Stimulated activated CD8-positive, alpha-beta memory T cell treated with anti-CD3 and anti-CD28 coated beads, Interleukin-12 subunit alpha, Interleukin-12 subunit beta, amount 100 ng/mL, for 1 hour (primary cell): Measurements from ENCODE around the gene CCNY.
"Not testable (repeated sequence)": the region's sequence is repeated elsewhere in the genome, so short reads cannot be mapped to it uniquely, and the experiment has no call there.

ENCODE experiments used
- DNase-seq: peaks from one replicate; pipeline ENCODE4 v3.0.0-alpha.2; 2020; ENCODE audit warnings: low read depth

The CCNY gene

GRCh38 chr10:35487336-35488034, 151.2 kb downstream of the CCNY start:
- DNase-seq = no peak

DNA sequence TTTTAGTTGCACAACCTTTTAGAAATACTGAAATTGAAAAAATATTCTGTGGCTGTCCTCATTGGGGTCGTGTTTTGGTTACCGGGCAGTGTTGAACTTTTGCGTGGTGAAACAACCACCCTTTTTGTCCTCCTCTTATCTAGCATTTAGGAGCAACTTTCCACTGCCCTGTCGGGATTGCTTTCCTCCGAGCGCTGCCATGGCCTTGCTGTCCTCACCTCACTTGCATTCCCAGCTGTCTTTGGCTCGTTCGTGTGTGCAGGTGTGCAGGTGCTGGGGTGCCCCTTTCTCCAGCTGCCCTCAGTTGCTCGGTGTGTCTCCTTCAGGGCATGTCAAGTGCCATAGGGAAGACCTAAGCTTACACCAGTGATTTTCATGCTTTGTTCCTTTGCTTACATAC, 151.9 kb downstream of the CCNY start:
- DNase-seq = no peak

DNA sequence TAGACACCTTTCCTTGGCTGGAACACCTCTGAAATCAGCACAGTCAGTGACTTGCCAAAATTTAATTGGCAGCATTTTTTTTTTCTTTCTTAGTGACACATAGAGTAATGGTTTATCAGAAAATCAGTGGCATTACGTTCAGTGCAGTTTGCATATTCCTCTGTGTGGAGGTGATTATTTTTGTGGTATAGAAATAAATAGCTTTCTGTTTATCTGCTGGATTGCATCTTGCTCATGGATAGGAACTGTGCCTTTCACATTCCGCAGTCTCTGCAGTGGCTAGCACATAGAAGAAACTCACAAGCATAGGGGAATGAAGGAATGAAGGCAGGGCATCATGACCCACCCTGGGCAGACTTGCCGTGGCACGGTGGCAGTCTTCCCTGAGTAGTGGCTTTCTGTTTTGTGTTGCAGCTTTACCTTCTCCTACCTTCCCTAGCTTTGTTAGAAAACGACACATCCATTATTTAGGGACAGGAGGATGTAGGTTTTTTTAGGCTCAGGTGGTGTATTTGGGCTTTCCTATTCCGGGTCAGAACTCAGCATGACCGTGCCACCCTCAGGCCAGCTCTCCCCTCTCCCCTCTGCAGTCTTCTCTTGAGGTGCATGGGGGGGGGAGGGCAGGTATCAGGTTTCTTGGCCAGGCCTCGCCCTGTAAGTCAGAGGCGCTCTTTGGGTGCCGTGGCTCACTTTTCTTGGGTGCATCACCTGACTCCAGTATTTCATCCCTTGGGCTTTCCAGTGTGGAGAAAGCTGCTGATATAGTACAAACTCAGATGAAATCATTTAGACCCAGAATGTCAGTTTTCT, 156.3 kb downstream of the CCNY start:
- no peak for DNase-seq

DNA sequence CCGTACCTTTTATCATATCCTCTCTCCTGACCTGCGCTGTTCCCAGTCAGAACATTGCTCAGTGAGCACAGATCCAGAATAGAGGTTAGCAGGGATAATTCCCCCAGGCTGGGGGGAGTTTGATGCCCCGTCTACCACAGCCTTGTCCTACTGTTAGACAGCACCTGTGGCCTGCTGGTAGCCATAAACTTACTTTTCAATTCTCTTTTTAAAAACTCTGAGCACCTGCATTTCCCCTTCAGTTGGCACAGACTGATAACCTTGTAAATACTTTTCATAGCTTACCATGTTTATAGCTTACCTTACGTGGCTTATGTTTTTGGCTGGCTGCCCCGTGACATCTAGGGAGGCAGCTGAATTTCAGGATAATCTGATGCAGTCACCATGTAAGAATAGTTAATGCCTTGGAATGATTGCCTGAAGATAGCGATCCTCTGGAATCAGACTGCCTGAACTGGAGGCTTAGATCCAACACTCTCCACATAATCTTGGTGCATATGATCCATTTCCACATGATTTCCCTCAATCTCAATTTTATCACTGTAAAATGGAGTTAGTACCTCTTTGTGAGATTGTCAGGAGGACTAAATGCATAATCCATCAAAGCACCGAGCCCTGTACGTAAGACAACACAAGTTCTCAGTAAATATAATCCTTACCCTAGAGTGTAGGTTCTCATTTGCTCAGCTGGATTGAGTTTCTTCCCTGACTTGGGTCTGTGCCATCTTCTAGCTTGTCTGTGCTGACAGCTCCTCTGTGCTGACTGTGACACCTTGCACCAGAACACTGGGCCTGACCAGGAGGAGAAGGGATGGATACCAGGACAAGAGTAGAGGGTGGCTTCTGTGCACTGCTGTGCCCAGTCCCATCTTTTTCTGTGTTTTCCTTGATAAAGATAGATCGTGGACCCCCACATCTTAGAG, 157.1 kb downstream of the CCNY start:
- DNase-seq = no peak

GRCh38 chr10:35495521-35496119, 159.3 kb downstream of the CCNY start:
- no peak for DNase-seq

DNA sequence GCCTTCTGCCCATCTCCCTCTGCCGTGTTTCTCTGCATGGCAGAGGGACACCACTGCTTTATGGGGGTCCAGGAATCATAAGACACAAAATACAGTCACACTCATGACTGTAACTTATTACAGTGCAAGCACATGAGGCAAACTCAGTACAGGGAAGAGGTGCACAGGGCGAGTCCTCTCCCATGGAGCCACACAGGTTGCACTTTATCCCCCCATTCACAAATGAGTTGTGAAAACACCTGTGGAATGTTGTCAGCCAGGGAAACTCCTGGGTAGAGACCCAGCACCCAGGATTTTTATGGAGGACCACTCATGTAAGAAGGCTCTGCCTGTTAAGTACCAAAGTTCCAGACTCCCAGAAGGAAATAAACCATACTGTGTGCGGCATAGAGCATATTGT, 161.6 kb downstream of the CCNY start:
- DNase-seq = no peak

- no peak for DNase-seq
Observed at GRCh38 chr10:35498693-35499092, 162.4 kb downstream of the CCNY start.

DNA sequence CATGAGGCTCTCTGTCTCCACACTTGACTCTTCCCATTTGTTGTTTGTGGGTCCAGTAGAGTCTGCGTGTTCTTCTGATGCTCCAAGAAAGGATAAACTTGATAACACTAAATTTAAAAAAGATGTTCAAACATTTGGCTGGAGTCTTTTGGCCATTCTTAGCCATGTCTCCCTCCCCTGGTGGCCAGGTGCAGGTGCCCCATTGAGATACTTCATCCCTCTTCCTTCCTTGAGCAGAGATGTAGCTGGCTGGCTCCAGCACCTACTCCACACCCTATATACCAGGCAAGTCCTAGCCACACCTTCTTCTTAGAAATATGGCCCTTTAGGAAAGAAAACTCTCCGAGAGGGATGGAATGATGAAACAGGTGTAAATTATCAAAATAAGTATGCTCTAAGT, 165.6 kb downstream of the CCNY start:
- DNase-seq = no peak

DNA sequence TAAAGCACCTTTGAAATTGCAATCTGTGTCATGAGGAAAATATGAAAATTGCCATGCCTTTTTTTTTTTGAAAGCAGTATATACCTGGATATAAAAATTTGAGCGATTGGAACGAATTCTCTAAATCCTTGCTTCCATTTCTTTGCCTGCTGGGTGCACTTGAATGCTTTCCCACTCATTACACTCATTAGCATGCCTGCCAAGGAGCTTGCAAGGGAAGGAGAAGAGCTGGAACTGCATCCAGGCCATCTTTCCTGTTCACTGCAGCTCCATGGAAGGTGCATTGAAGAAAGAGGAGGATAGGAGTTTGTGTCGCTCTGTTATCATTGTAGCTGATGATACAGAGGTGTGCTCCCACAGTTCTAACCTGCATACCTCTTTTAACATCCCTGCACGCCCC, 166.4 kb downstream of the CCNY start:
- no peak for DNase-seq

DNA sequence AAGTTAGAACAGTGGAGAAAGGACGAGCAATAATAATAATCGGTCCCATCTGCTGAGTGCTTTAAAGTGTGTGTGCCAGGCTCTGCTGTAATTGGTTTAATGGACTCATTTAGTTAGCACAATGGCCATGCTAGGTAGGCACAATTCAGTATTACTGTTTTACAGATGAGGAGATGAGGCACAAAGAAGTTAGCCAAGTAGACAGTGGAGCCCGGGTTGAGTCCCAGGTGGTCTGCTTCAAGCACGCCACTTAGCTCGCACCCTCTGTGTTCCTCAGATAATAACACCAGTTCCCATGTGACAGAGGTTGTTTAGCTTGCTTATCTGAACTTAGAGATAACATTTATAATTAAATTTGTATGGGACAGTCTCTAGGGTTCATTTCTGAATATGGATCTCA, 167.3 kb downstream of the CCNY start:
- DNase-seq = no peak

GRCh38 chr10:35504132-35504531, 167.8 kb downstream of the CCNY start:
- DNase-seq = no peak

- DNase-seq = no peak
Observed at GRCh38 chr10:35505241-35505873, 169.0 kb downstream of the CCNY start.

- DNase-seq = no peak
Observed at GRCh38 chr10:35506741-35507140, 170.4 kb downstream of the CCNY start.

DNA sequence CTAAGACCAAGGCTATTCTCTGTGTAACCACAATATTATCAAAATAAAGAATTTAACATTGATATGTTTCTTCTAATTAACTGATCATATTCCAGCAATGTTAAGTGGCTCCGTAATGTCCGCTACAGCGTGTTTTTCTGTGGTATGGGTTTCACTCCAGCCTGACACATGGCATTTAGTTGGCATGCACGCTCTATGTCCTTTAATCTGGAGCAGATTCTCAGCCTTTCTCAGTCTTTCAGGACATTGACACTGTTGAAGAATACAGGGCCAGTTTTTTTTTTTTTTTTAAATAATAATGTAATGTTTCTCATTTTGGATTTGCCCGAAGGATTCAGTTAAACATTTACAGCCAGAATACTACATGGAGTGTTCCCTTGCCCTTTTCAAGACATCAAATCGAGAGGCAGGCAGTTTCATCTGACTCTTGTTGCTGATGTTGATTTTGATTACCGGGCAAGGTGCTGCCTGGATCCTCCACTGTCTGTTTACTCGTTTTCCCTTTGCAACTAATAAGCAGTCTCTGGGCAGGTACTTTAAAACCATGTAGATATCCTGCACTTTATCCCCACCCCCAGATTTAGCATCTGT, 171.3 kb downstream of the CCNY start:
- no peak for DNase-seq

DNA sequence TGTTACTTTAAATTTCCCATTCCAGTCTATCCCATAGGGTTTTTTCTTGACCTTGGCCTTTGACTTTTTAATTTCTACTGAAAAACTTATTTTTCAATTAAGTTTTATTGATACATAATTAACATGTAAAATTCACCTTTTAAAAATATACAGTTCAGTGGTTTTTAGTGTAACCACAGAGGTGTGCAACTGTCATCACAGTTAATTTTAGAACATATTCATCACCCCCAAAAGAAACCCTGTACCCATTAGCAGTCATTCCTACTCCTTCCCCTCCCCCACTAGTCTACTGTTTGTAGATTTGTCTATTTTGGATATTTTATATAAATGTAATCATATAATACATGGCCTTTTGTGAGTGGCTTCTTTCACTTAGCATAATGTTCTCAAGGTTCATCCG, 172.3 kb downstream of the CCNY start:
- DNase-seq = no peak

GRCh38 chr10:35510891-35511290, 174.6 kb downstream of the CCNY start:
- DNase-seq = no peak

GRCh38 chr10:35511647-35512046, 175.3 kb downstream of the CCNY start:
- no peak for DNase-seq

DNA sequence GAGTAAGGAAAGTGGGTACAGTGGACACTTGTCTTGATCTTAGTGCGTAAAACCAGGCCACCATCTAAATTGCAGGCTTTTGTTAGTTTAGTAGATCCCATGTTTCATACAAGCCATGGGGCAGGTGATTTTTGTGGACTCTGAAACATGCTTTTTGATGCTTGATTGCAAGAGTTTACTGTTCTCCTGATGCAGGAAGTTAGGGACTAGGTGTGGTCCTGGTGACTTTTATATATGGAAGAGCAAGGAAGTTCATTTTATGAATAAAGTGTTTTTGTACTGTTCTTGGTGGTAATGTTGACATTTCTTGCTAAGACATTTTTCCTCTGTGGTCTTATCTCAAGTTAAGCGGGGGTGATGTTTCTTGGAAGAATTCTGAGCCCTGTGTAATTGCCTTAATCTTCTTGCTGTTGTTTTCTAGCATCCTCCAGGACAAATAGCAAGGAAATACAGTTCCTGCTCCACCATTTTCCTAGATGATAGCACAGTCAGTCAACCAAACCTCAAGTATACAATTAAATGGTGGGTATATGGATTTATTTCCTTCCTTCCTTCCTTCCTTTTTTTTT, 179.9 kb downstream of the CCNY start:
- no peak for DNase-seq

DNA sequence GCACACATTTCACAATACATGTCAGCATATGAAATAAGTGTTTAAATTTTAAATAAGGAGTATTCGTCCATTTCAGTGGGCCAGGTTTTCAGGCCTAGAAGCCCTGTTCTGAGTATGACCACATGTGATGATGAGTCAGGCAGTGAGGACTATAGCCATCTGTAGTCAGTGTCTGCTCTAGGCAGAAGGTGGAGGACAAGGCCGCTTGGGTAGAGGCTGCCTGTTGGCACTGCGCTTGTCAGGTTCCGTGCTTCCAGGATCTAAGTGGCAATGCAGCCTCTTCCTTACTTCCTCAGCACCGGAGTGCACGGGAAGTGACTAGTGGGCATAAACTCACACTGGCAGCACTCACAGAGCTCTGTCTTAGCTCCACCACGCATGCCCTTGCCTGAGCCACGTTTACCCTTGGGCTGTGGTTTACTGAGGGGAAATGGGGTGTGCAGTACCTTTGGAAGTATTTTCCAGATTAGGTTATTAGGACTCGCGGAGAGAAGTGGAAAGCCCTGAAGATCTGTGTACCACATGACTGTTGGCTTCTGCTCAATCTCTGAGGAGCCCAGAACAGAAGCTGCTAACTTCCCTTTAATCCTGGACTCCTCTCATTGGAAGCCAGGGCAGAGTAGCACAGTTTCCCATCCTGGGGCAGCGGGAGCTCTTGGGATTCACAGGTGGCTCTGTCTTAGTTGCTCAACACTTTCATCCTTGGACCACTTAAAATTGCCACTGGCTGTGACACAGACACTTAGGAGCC, 181.3 kb downstream of the CCNY start:
- no peak for DNase-seq

DNA sequence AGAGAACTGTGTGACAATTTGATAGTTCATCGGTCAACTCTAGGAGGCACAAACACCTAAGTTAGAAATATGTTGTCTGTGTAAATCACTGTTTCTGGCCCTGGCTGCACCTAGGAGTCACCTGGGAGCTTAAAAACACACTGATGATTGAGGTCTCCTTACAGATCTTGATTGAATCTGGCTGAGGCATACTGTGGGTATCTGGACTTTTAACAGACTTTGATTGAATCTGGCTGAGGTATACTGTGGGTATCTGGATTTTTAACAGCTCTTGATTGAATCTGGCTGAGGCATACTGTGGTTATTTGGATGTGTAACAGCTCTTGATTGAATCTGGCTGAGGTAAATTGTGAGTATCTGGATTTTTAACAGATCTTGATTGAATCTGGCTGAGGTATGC, 181.9 kb downstream of the CCNY start:
- DNase-seq = not testable (repeated sequence)
